PC-9 (cell line): ENCODE results near the gene UNC93A. TPM values are rescaled to one million over a fixed set of nuclear protein-coding genes. Genes with fewer than 3 reads are reported as not detected.
"Not testable (repeated sequence)": the region's sequence is repeated elsewhere in the genome, so short reads cannot be mapped to it uniquely, and the experiment has no call there.

Experiments
- BruUV-seq: library from RNA; stranded (reverse); fragments of 400-500 nt; replicated peaks from 2 replicates; lab custom pipeline; 2021; lab: Mats Ljungman, UMichigan
- CTCF ChIA-PET: fragments of 300-600 bp; sonication (Branson Sonifier 250); formaldehyde crosslinking; loops from one replicate; lab custom pipeline; 2022; ENCODE audit warnings: antibody characterized with exemption; lab: Charles Lee
- POLR2A ChIA-PET: fragments of 300-600 bp; sonication (Branson Sonifier 250); formaldehyde crosslinking; loops from one replicate; lab custom pipeline; 2022; ENCODE audit warnings: antibody characterized with exemption; ENCODE audit not compliant: unreplicated experiment; lab: Charles Lee
- DNase-seq, 2 experiments: peaks; one replicate each; pipeline versions ENCODE4 v3.0.0 to v3.0.0-alpha.2; 2015 to 2022; ENCODE audit warnings: mixed read lengths in 1 of 2
- H2AFZ ChIP-seq: fragments of 200-600 bp; sonication (generic); 2 replicates; pipeline ENCODE4 v1.8.1; 2017; ENCODE audit warnings: antibody characterized with exemption
- H3F3A ChIP-seq: fragments of 200-600 bp; sonication (generic); 2 replicates; pipeline ENCODE4 v1.8.1; 2017; ENCODE audit warnings: antibody characterized with exemption, mild to moderate bottlenecking, low read depth; ENCODE audit not compliant: insufficient read depth
- H3K27ac ChIP-seq: fragments of 200-600 bp; sonication (generic); 2 replicates; pipeline ENCODE4 v1.6.1; 2016; ENCODE audit warnings: mixed run types
- H3K27me3 ChIP-seq: fragments of 200-600 bp; sonication (generic); 2 replicates; pipeline ENCODE4 v1.6.1; 2016; ENCODE audit warnings: low read depth, mixed run types; ENCODE audit not compliant: insufficient read depth
- H3K36me3 ChIP-seq: fragments of 200-600 bp; sonication (generic); 2 replicates; pipeline ENCODE4 v1.6.1; 2016; ENCODE audit warnings: low read depth, mixed run types
- H3K4me1 ChIP-seq: fragments of 200-600 bp; sonication (generic); replicated peaks from 2 replicates; pipeline ENCODE4 v1.6.1; 2016; ENCODE audit warnings: mixed run types; ENCODE audit not compliant: insufficient read depth
- H3K4me2 ChIP-seq: fragments of 200-600 bp; sonication (generic); 2 replicates; pipeline ENCODE4 v1.6.1; 2017; ENCODE audit warnings: mixed run types
- H3K4me3 ChIP-seq: fragments of 200-600 bp; sonication (generic); 2 replicates; pipeline ENCODE4 v1.6.1; 2016; ENCODE audit warnings: mixed run types
- H3K79me2 ChIP-seq: fragments of 200-600 bp; sonication (generic); 2 replicates; pipeline ENCODE4 v1.6.1; 2017; ENCODE audit warnings: low read depth, mixed run types
- H3K9me2 ChIP-seq: fragments of 200-600 bp; sonication (generic); 2 replicates; pipeline ENCODE4 v1.8.1; 2017; ENCODE audit warnings: mild to moderate bottlenecking; ENCODE audit not compliant: insufficient read depth
- H3K9me3 ChIP-seq: fragments of 200-600 bp; sonication (generic); 2 replicates; pipeline ENCODE4 v1.8.1; 2016; ENCODE audit warnings: low read depth; ENCODE audit not compliant: insufficient read depth
- H4K20me1 ChIP-seq: fragments of 200-600 bp; sonication (generic); 2 replicates; pipeline ENCODE4 v1.8.1; 2017; ENCODE audit not compliant: insufficient read depth
- CTCF ChIP-seq: fragments of 200-600 bp; sonication (generic); conservative IDR thresholded peaks from 2 replicates; pipeline ENCODE4 v1.6.1; 2017; ENCODE audit warnings: mixed run types, antibody characterized with exemption, mild to moderate bottlenecking, moderate library complexity
- EZH2 ChIP-seq: fragments of 200-600 bp; sonication (generic); IDR thresholded peaks from 2 replicates; pipeline ENCODE4 v1.8.0; 2017; ENCODE audit warnings: antibody characterized with exemption, low read depth
- intact Hi-C: fragments of 100-400 bp; cut with micrococcal nuclease; formaldehyde crosslinking; loops from one replicate; pipeline ENCODE4 v1.10.0; 2022; ENCODE audit not compliant: unreplicated experiment
- total RNA-seq: library from RNA; stranded (reverse); gene quantifications from 2 replicates; pipeline ENCODE4 v1.2.3, GENCODE V29; 2021

Gene UNC93A
- total RNA-seq, 1 experiment from 2014 or later, result not detected

- ChIA-PET POLR2A (no interaction called here), CTCF (no interaction called here)
- H3K79me2 ChIP-seq, result no peaks in the 10 kb centered on the region
- no peaks in the 10 kb centered on the region for H3K9me3 ChIP-seq
- no peaks in the 10 kb centered on the region for H3K9me2 ChIP-seq
- no peak overlapping the region for H2AFZ ChIP-seq
- no TSS peak for BruUV-seq
- peaks cover 49% of the 10 kb centered on the region for H3K27me3 ChIP-seq
- no peak overlapping the region for H3K27ac ChIP-seq
- H3K4me1 ChIP-seq, result no peaks in the 10 kb centered on the region
- DNase-seq, result no peak
- no peak overlapping the region for H3K4me2 ChIP-seq
- H3K36me3 ChIP-seq, result no peaks in the 10 kb centered on the region
- intact Hi-C loops, result no loop called here
- no peaks in the 10 kb centered on the region for H4K20me1 ChIP-seq
- H3K4me3 ChIP-seq, result no peak overlapping the region
- TF ChIP-seq CTCF (no peak), EZH2 (no peak)
- H3F3A ChIP-seq, result no peaks in the 10 kb centered on the region
Measured at GRCh38 chr6:167266830-167267555, 24.1 kb upstream of the UNC93A start.

- POLR2A ChIA-PET, H3K27ac ChIP-seq, H3K4me2 ChIP-seq, BruUV-seq, CTCF ChIA-PET, H3K9me3 ChIP-seq, H3K9me2 ChIP-seq, DNase-seq, H2AFZ ChIP-seq, intact Hi-C loops, H3K4me3 ChIP-seq, H3F3A ChIP-seq, H3K4me1 ChIP-seq, H3K36me3 ChIP-seq, H3K79me2 ChIP-seq, H4K20me1 ChIP-seq: not testable (repeated sequence)
- peaks cover 55% of the 10 kb centered on the region for H3K27me3 ChIP-seq
Measured at GRCh38 chr6:167267556-167267898, 23.6 kb upstream of the UNC93A start.

- intact Hi-C loops, result no loop called here
- no peaks in the 10 kb centered on the region for H3K9me2 ChIP-seq
- POLR2A ChIA-PET, result no interaction called here
- H2AFZ ChIP-seq, result no peak overlapping the region
- H3K27ac ChIP-seq, result no peak overlapping the region
- H3F3A ChIP-seq, result no peaks in the 10 kb centered on the region
- H3K27me3 ChIP-seq, result peaks cover 58% of the 10 kb centered on the region
- H4K20me1 ChIP-seq, result no peaks in the 10 kb centered on the region
- CTCF ChIA-PET, result no interaction called here
- no peak for TF ChIP-seq CTCF
- TF ChIP-seq EZH2, result no peak
- no peaks in the 10 kb centered on the region for H3K79me2 ChIP-seq
- DNase-seq, result no peak
- no peak overlapping the region for H3K4me3 ChIP-seq
- no TSS peak for BruUV-seq
- H3K4me2 ChIP-seq, result no peak overlapping the region
- no peaks in the 10 kb centered on the region for H3K4me1 ChIP-seq
- no peaks in the 10 kb centered on the region for H3K36me3 ChIP-seq
- no peaks in the 10 kb centered on the region for H3K9me3 ChIP-seq
Measured at GRCh38 chr6:167267921-167268401, 23.2 kb upstream of the UNC93A start.
